HuH-7.5 (cell line): ENCODE data around the gene METRNL.
"Not testable (repeated sequence)": the region's sequence is repeated elsewhere in the genome, so short reads cannot be mapped to it uniquely, and the experiment has no call there.

Source experiments
- DNase-seq: peaks from one replicate; pipeline ENCODE4 v3.0.0; 2011; ENCODE audit warnings: low spot score

METRNL gene

GRCh38 chr17:83052241-83052564 lies 27.2 kb upstream of the METRNL start:
- no peak for DNase-seq

- no peak for DNase-seq
These were observed 26.3 kb upstream of the METRNL start for GRCh38 chr17:83053021-83053681.

- DNase-seq, result no peak
These were observed 25.5 kb upstream of the METRNL start for GRCh38 chr17:83053739-83054451.

GRCh38 chr17:83054518-83055125 lies 24.8 kb upstream of the METRNL start:
- DNase-seq, result no peak

DNA sequence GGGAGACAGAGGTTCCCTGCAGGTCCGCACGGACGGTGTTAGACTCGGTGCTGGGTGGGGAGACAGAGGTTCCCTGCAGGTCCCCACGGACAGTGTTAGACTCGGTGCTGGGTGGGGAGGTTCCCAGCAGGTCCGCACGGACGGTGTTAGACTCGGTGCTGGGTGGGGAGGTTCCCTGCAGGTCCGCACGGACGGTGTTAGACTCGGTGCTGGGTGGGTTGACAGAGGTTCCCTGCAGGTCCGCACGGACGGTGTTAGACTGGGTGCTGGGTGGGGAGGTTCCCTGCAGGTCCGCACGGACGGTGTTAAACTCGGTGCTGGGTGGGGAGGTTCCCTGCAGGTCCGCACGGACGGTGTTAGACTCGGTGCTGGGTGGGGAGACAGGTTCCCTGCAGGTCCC lies 24.2 kb upstream of the METRNL start:
- not testable (repeated sequence) for DNase-seq

GRCh38 chr17:83055911-83056582 lies 23.4 kb upstream of the METRNL start:
- DNase-seq, result no peak

DNA sequence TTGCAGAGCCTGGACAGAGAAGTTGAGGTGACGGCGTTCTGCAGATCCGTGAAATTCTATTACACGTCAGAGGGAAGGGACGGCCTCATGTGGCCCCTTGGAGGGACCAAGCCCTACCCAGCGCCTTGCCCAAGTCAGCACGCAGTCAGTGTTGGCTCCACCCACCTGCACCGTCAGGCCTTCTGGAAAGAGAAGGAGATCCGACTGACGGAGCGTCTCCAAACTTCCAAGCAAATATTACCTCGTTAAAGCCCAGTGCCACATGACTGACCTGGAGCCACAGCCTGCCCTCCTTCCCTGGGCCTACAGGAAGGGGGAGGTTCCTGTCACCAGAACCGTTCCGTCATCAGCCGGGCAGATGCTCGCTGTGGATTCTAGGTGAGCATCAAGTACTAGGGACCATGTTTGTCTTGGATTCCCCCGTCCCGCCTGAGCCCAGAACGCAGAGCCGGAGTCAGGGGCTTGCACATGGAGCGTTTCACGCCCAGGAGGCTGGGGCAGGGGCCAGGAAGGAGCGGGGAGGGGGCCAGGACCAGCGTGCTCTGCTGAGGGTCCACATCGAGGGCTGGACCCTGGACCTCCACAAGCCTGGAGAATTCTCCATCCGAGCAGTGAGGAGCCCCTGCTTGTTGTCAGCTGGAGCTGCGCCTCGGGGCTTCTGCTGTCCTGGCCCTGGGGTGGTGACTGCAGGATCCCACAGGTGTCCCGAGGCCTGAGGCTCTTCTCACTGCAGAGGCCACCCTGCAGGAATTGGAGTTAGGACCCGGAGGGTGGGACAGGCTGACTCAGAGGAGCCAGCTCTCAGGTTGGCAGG lies 22.6 kb upstream of the METRNL start:
- DNase-seq, result no peak

GRCh38 chr17:83057397-83057761 lies 22.0 kb upstream of the METRNL start:
- DNase-seq, result no peak

DNA sequence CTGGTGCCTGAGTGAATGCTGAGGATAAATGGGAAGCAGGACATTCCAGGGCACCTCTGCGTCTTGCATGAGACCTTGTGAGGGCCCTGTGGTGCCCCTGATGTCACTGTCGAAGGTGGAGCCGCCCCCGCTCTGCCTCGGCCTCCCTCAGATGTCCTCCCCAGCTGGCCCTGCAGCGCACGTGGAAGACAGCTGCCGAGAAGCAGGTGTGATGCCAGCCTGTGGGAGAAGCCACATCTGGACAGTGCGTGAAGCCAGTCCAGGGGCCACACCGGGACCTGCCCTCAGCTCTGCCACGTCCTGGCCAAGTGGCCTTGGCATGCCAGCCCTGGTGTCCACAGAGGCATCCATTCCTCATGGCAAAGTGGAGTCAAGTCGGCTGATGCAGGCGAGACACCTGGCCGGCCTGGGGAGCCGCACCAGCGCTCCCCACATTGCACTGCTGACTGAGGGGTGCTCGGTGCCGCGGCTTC lies 21.6 kb upstream of the METRNL start:
- no peak for DNase-seq

DNA sequence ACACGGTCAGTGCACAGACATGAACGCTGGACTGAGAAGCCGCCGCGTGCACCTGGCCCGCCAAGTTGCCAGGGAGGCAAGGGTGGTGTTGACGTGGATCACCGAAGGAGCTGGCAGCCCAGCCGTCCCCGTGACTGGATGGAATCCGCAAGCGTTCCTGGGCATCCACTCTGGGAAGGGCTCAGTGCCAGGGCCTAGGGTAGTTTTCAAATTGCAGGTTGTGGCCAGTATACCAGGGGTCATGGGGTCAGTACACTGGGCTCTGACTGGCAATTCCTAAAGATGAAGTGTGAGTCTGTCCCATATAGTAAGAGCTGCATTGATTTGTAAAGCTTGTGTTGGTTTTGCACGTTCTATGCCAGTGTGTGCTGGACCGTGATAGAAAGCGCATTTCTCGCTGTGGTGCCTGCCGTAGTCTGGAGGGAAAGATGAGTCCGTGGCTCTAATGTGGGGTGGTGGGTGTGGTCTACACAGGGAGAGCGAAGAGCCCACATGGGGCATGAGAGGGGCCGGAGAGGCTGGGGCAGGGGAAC lies 21.1 kb upstream of the METRNL start:
- no peak for DNase-seq

DNA sequence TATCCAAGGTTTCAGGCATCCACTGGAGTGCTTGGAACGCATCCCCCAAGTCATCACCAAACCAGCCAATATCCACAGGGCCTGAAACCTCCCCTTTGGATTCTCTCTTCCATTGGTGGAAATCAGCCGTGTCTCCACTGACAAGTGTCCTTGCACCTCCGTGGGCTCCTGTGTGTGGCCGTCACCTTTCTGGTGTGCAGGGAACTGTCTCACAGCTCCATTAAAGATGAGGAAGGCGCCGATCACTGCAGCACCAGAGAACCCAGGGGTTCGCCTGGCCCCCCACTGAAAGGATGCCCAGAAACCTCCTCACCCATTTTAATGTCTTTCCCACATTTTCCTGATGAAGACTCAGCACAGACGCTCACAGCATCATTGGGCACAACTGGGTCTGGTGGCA lies 17.8 kb upstream of the METRNL start:
- no peak for DNase-seq

DNA sequence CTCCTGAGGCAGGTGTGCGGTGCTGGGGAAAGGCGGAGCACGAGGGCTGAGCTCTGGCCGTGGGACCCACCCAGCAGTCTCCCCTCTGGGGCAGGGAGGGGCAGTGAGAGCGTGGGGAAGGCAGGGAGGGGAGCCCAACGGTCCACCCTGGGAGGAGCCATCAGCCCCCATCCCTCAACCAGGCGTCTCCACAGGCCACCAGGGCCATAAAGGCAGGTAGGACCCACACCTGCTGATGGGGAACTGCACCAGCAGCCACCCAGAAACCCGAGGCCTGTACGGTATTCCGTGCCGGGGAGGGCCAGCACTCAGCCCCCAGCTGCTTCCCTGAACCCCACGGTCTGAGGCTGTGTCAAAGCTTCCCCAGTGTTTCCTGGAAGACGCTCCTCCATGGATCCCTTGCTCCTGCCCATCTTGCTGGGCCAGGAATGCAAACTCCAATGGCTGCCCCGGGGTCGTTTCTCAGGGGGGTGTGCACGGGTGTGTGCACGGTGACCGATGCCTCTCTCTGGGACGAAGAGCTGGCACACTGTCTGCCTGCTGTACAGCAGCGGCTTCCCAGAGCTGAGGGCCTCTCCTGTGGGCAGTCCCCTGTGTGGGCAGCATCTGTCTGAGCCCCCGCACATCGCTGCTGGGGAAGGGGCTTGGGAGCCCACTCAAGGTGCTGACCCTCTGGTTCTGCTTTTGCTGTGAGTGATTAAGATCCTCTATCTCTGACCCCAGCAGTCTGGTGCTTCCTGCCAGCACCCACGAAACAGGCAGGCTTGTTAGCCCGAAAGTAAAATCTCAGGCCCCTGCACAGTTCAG lies 17.2 kb upstream of the METRNL start:
- DNase-seq, result no peak

GRCh38 chr17:83062818-83063671 lies 16.4 kb upstream of the METRNL start:
- no peak for DNase-seq

DNA sequence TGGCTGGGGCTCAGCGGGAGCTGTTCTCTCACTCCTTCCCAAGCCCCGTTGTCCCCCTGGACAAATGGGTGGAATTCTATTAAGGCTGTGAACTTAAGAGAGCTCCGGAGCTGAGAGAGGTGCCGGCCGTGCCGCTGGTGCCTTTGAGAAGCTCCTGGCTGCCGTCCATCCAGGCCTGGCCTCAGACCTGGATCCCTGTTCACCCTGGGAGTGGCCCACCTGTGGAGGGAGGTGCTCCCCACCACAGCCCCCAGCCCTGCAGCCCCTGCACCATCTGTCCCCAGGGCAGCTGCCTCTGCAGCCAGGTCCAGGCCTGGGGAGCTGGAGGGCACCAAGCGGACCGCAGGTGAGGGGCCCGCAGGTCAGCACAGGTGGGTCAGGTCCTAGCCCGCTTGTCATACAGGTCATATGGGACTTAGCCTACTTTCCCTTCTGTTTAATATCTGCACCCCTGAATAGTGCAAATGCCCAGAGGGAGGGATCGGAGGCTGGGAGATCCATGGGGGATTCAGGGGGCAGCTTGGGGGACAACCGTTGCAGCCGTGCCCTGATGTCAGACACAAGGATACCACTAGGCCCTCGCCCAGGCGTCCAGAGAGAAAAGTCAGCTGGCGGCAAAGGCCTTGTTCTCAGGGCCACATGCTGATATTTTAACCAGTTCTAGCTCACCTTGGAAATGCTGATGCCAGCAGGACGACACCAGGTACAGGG lies 15.2 kb upstream of the METRNL start:
- no peak for DNase-seq

- no peak for DNase-seq
These were observed 14.4 kb upstream of the METRNL start for GRCh38 chr17:83064732-83065659.

- DNase-seq, result no peak
These were observed 13.5 kb upstream of the METRNL start for GRCh38 chr17:83065660-83066542.

DNA sequence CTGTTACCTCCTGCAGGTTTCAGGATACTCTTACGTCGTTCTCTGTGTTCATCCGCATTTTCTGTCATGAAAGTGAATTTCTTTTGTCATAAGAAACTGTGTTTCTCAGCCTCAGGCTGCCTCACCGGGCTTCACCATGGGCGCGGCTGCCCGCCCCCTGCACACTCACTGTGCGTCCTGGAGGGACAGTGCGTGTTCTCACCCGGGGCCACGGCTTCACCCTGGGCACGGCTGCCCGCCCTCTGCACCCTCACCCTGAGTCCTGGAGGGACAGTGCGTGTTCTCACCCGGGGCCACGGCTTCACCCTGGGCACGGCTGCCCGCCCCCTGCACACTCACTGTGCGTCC lies 12.9 kb upstream of the METRNL start:
- DNase-seq, result not testable (repeated sequence)
